ENCODE results near the gene ARHGAP29.

GRCh38 chr1:94124538-94124937 is 112.8 kb downstream of the ARHGAP29 start:
- no peak for TF ChIP-seq EZH2 (IDR thresholded peaks at IDR 0.05; ENCODE audit: insufficient read depth, low read length)
- TF ChIP-seq CTCF (IDR thresholded peaks at IDR 0.05; ENCODE audit: insufficient read depth, low read depth, low read length), result no peak

Data from astrocyte (in vitro differentiated cells and primary cell).